MM.1S (cell line): ENCODE data around the gene TCF25.

ENCODE experiments used
- DNase-seq: peaks from one replicate; pipeline ENCODE4 v3.0.0-alpha.2; 2015
- H2AFZ ChIP-seq: fragments of 300-600 bp; sonication (generic); 2 replicates; pipeline ENCODE4 v1.6.0; 2016; ENCODE audit warnings: antibody characterized with exemption, low read length
- H3F3A ChIP-seq: fragments of 300-600 bp; sonication (generic); 2 replicates; pipeline ENCODE4 v1.6.1; 2016; ENCODE audit warnings: mild to moderate bottlenecking, antibody characterized with exemption, low read length, moderate library complexity, mixed read lengths; ENCODE audit not compliant: insufficient read depth
- H3K27ac ChIP-seq: fragments of 300-600 bp; sonication (generic); 2 replicates; pipeline ENCODE4 v1.5.1; 2016; ENCODE audit warnings: mild to moderate bottlenecking, low read length
- H3K27me3 ChIP-seq: fragments of 300-600 bp; sonication (generic); replicated peaks from 2 replicates; pipeline ENCODE4 v1.6.0; 2016; ENCODE audit warnings: low read length; ENCODE audit not compliant: insufficient read depth
- H3K36me3 ChIP-seq: fragments of 300-600 bp; sonication (generic); replicated peaks from 2 replicates; pipeline ENCODE4 v1.6.1; 2016; ENCODE audit warnings: mild to moderate bottlenecking, low read length, mixed read lengths; ENCODE audit not compliant: insufficient read depth
- H3K4me1 ChIP-seq: fragments of 300-600 bp; sonication (generic); 2 replicates; pipeline ENCODE4 v1.6.1; 2016; ENCODE audit warnings: low read length, mixed read lengths
- H3K4me2 ChIP-seq: fragments of 300-600 bp; sonication (generic); 2 replicates; pipeline ENCODE4 v1.6.0; 2016; ENCODE audit warnings: low read depth, low read length
- H3K4me3 ChIP-seq: fragments of 300-600 bp; sonication (generic); 2 replicates; pipeline ENCODE4 v1.5.1; 2016; ENCODE audit warnings: low read length, mixed read lengths
- H3K79me2 ChIP-seq: fragments of 300-600 bp; sonication (generic); 2 replicates; pipeline ENCODE4 v1.6.1; 2016; ENCODE audit warnings: mixed run types, low read length, mixed read lengths
- H3K9ac ChIP-seq: fragments of 300-600 bp; sonication (generic); 2 replicates; pipeline ENCODE4 v1.6.1; 2016; ENCODE audit warnings: low read length, mixed read lengths
- H3K9me2 ChIP-seq: fragments of 300-600 bp; sonication (generic); replicated peaks from 2 replicates; pipeline ENCODE4 v1.6.1; 2016; ENCODE audit warnings: mild to moderate bottlenecking, low read length, mixed read lengths; ENCODE audit not compliant: insufficient read depth
- H3K9me3 ChIP-seq: fragments of 300-600 bp; sonication (generic); replicated peaks from 2 replicates; pipeline ENCODE4 v1.6.1; 2016; ENCODE audit warnings: mild to moderate bottlenecking, low read length, mixed read lengths; ENCODE audit not compliant: insufficient read depth
- H4K20me1 ChIP-seq: fragments of 300-600 bp; sonication (generic); 2 replicates; pipeline ENCODE4 v1.6.1; 2016; ENCODE audit warnings: mild to moderate bottlenecking, low read length, moderate library complexity, mixed read lengths; ENCODE audit not compliant: insufficient read depth
- EZH2 ChIP-seq: fragments of 300-600 bp; sonication (generic); optimal IDR thresholded peaks from 2 replicates; pipeline ENCODE3; 2017; ENCODE audit warnings: low read depth, mild to moderate bottlenecking, antibody characterized with exemption, low read length, mixed read lengths
- EZH2phosphoT487 ChIP-seq: fragments of 300-600 bp; sonication (generic); IDR thresholded peaks from 2 replicates; pipeline ENCODE4 v1.6.1; 2018; ENCODE audit warnings: antibody characterized with exemption, low read length
- TF ChIP-seq, protein P1 (sequence below): fragments of 300-600 bp; sonication (generic); IDR thresholded peaks from 2 replicates; pipeline ENCODE4 v1.5.1; 2016; ENCODE audit warnings: antibody characterized with exemption, low read length, mixed read lengths

TCF25 gene

DNA sequence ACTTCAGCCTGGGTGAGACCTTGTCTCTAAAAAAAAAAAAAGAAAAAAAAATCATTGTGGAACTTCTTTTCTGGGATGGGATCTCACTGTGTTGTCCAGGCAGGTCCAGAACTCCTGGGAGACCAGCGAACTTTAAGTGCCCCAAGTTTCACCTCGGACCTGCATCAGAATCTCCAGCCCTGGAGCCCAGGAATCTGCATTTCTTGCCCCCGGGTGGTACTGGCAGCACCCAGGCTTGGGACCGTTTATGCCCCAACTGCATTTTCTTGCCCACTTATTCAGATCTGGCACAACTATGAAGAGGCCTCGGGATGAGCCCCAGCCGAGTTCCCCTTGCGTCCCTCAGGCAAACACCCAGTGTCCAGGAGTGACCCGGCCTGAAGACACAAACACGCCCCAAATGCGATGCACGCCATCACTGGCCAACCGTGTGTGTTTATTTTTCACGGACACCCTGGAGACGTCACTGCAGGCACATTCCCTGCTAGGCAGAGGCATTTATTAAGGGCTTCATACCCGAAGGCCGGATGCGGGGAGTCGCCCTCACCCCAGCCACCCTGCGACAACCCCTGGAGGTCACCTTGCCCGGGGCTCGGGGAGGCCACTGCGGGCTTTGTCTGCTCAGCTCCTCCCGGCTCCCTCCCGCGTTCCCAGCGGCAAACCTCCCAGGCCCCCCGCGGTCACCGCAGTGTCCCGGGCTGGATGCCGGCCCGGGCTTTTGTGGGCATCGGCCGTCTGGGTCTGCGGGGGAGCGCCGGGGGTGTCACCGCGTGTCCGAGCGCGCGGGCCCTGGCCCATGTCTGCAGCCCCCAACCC is 45.8 kb upstream of the TCF25 start:
- H2AFZ ChIP-seq, result peak overlapping the region; percentile 45; the same call in 1 of the 2 replicates

DNA sequence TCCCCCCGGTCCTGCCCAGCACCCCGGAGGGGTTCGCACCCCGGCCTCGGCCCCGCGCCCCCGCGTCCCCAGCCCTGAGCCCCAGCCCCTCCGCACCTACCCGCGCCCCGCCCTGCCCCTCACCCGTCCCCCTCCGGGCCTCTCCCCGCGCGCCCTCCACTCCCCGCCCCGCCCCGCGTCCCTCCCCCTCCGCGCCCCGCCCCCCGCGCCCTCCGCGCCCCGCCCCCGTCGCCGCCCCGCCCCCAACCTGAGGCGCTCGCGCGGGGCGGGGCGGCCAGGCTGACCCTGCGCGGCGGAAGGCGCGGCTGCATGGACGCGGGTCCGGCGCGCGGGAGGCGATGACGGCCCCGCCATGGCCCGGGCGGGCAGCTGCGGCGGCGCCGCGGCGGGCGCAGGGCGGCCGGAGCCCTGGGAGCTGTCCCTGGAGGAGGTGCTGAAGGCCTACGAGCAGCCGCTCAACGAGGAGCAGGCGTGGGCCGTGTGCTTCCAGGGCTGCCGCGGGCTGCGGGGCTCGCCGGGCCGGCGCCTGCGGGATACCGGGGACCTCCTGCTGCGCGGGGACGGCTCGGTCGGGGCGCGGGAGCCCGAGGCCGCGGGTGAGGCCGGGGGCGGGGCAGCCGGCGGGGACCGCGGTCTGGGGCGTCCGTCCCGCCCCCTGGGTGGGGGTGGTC is 45.1 kb upstream of the TCF25 start, which contains the start of gene SPIRE2:
SPIRE2 (plus strand) TSS at position 277 of the 671 bp plus-strand sequence; CDS start at position 353, 76 bp downstream.
- peak; percentile 56 for DNase-seq
- no peaks in the 10 kb centered on the region for H3K27me3 ChIP-seq
- peak within 1 kb of the TSS; percentile 13; the same call in 1 of the 2 replicates for H3K9ac ChIP-seq
- peak within 1 kb of the TSS; percentile 53 for H3K4me3 ChIP-seq
- no peaks in the 10 kb centered on the region for H3K9me3 ChIP-seq
- H3K27ac ChIP-seq, result no peak within 1 kb of the TSS
- peak within 1 kb of the TSS; percentile 45; the same call in 1 of the 2 replicates for H2AFZ ChIP-seq
- no peaks in the 10 kb centered on the region for H4K20me1 ChIP-seq
- peak within 1 kb of the TSS; percentile 63 for H3K4me2 ChIP-seq
- no peaks in the 10 kb centered on the region for H3K4me1 ChIP-seq
- H3K79me2 ChIP-seq, result no peaks in the 10 kb centered on the region
- H3F3A ChIP-seq, result no peaks in the 10 kb centered on the region
- TF ChIP-seq EZH2phosphoT487 (no peak), EZH2 (no peak)
- H3K36me3 ChIP-seq, result no peaks in the 10 kb centered on the region
- no peaks in the 10 kb centered on the region for H3K9me2 ChIP-seq

More for the DNA sequence above, 45.8 kb upstream of the TCF25 start:
- Histone ChIP-seq H3K4me3 (peak overlapping the region; percentile 53), H3K9me2 (no peaks in the 10 kb centered on the region), H3K4me1 (no peaks in the 10 kb centered on the region), H3K4me2 (peak overlapping the region; percentile 63), H3K9ac (peak overlapping the region; percentile 13; the same call in 1 of the 2 replicates), H3F3A (no peaks in the 10 kb centered on the region), H3K36me3 (no peaks in the 10 kb centered on the region), H3K27me3 (no peaks in the 10 kb centered on the region), H3K79me2 (no peaks in the 10 kb centered on the region), H3K27ac (no peak overlapping the region), H3K9me3 (no peaks in the 10 kb centered on the region), H4K20me1 (no peaks in the 10 kb centered on the region)
- no peak for TF ChIP-seq EZH2
- TF ChIP-seq EZH2phosphoT487, result no peak
- TF ChIP-seq, protein P1, sequence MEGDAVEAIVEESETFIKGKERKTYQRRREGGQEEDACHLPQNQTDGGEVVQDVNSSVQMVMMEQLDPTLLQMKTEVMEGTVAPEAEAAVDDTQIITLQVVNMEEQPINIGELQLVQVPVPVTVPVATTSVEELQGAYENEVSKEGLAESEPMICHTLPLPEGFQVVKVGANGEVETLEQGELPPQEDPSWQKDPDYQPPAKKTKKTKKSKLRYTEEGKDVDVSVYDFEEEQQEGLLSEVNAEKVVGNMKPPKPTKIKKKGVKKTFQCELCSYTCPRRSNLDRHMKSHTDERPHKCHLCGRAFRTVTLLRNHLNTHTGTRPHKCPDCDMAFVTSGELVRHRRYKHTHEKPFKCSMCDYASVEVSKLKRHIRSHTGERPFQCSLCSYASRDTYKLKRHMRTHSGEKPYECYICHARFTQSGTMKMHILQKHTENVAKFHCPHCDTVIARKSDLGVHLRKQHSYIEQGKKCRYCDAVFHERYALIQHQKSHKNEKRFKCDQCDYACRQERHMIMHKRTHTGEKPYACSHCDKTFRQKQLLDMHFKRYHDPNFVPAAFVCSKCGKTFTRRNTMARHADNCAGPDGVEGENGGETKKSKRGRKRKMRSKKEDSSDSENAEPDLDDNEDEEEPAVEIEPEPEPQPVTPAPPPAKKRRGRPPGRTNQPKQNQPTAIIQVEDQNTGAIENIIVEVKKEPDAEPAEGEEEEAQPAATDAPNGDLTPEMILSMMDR, result no peak
- DNase-seq, result no peak

DNA sequence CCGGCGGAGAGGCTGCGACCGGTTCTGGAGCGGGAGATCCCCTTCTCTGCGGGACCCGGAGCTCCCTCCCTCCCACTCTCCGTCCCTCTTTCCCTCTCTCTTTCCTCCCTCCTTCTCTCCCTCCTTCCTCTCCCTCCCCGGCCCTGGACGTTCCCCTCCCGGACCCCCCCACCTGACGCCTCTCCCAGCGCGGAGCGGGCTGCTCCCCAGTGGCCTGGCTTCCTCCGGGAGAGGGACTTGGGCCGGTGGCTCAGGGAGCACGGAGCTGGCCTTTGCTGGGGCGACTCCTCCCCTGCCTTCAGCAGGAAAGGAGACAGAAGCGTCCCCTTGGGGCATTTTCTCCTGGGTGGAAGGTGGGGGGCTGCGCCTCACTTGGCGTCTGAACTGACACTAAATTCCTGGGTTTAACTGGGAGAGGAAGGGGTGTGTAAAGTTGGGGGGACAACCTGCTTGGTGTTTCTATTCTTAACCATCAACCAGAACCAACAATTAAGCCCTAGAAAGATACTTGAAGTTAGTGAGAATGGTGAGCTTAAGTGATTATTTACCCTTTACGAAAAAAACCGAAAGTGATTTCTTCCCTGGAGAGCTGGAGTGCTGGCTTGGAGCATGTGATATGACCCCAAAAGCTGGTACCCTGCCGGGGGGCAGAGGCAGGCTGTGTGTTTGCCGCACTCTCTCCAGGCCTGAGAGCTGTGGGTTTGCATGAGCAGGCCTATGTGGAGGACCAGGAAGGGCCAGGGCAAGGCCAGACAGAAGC is 44.3 kb upstream of the TCF25 start:
- no peak overlapping the region for H3K9ac ChIP-seq

More for the DNA sequence above, 44.3 kb upstream of the TCF25 start:
- no peak for DNase-seq
- no peaks in the 10 kb centered on the region for H3K9me3 ChIP-seq
- H3K27me3 ChIP-seq, result no peaks in the 10 kb centered on the region
- H3K4me3 ChIP-seq, result no peak overlapping the region
- H3K4me2 ChIP-seq, result no peak overlapping the region
- no peak overlapping the region for H3K27ac ChIP-seq
- no peaks in the 10 kb centered on the region for H3K79me2 ChIP-seq
- no peaks in the 10 kb centered on the region for H4K20me1 ChIP-seq
- H3F3A ChIP-seq, result no peaks in the 10 kb centered on the region
- H3K9me2 ChIP-seq, result no peaks in the 10 kb centered on the region
- TF ChIP-seq EZH2 (no peak), EZH2phosphoT487 (no peak)
- TF ChIP-seq, protein P1, result no peak
- no peaks in the 10 kb centered on the region for H3K36me3 ChIP-seq
- no peaks in the 10 kb centered on the region for H3K4me1 ChIP-seq
- no peak overlapping the region for H2AFZ ChIP-seq
